Measurements from ENCODE around the gene SLC24A3. TPM values are rescaled to one million over a fixed set of nuclear protein-coding genes. Genes with fewer than 3 reads are reported as not detected.

SLC24A3 gene
- total and polyA plus RNA-seq, 2 experiments from 2014 or later: 0.48 to 1.7 TPM

- Histone ChIP-seq H3K27me3 (no peaks in the 10 kb centered on the region), H3K4me2 (no peak overlapping the region), H3K27ac (no peak overlapping the region), H3K9me2 (replicated peaks; ENCODE audit: insufficient read depth) (no peaks in the 10 kb centered on the region), H3K36me3 (replicated peaks; ENCODE audit: insufficient read depth, low read depth) (no peaks in the 10 kb centered on the region), H3K79me2 (no peaks in the 10 kb centered on the region), H3K9me3 (ENCODE audit: low read depth) (no peaks in the 10 kb centered on the region), H3K4me3 (no peak overlapping the region), H3K4me1 (ENCODE audit: insufficient read depth) (no peaks in the 10 kb centered on the region), H4K20me1 (ENCODE audit: insufficient read depth, poor library complexity, severe bottlenecking) (no peaks in the 10 kb centered on the region), H2AFZ (no peak overlapping the region)
- TF ChIP-seq EZH2 (IDR thresholded peaks at IDR 0.05; ENCODE audit: borderline replicate concordance): no peak
- TF ChIP-seq EZH2phosphoT487 (IDR thresholded peaks at IDR 0.05; ENCODE audit: low read depth, severe bottlenecking, unreplicated experiment): no peak
- TF ChIP-seq, protein P1, sequence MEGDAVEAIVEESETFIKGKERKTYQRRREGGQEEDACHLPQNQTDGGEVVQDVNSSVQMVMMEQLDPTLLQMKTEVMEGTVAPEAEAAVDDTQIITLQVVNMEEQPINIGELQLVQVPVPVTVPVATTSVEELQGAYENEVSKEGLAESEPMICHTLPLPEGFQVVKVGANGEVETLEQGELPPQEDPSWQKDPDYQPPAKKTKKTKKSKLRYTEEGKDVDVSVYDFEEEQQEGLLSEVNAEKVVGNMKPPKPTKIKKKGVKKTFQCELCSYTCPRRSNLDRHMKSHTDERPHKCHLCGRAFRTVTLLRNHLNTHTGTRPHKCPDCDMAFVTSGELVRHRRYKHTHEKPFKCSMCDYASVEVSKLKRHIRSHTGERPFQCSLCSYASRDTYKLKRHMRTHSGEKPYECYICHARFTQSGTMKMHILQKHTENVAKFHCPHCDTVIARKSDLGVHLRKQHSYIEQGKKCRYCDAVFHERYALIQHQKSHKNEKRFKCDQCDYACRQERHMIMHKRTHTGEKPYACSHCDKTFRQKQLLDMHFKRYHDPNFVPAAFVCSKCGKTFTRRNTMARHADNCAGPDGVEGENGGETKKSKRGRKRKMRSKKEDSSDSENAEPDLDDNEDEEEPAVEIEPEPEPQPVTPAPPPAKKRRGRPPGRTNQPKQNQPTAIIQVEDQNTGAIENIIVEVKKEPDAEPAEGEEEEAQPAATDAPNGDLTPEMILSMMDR (IDR thresholded peaks at IDR 0.05; ENCODE audit: poor library complexity): no peak
- 92% methylated on average over 6 of the region's 6 CpGs for WGBS (ENCODE audit: low lambda C conversion rate, missing lambda C conversion rate)
- no peak for DNase-seq (ENCODE audit: low spot score)
These were observed 284.6 kb downstream of the SLC24A3 start for GRCh38 chr20:19497064-19497463.

DNA sequence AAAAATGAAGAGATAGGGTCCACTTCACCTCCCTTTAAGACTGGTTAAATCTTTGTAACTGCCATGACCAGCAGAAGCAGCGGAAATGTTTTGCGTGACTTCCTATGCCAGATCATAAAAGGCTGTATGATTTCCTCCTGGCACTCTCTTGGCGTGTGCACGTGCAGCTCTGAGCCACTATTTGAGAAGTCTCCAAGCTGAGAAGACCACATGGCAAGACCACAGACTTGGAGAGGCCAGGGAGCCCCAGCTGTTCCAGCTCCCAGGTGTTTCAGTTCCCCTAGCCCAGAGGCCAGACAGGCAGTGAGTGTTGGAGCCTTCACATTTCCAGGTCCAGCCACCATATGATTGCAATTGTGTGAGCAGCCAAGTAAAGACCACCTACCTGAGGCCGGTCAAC is 286.3 kb downstream of the SLC24A3 start:
- no peaks in the 10 kb centered on the region for H3K79me2 ChIP-seq
- H3K27ac ChIP-seq: no peak overlapping the region
- no peak overlapping the region for H3K4me2 ChIP-seq
- no peaks in the 10 kb centered on the region for H3K36me3 ChIP-seq (replicated peaks; ENCODE audit: insufficient read depth, low read depth)
- H3K4me1 ChIP-seq (ENCODE audit: insufficient read depth): no peaks in the 10 kb centered on the region
- DNase-seq (ENCODE audit: low spot score): no peak
- WGBS (ENCODE audit: low lambda C conversion rate, missing lambda C conversion rate): 97% methylated on average over 5 of the region's 5 CpGs
- H3K9me2 ChIP-seq (replicated peaks; ENCODE audit: insufficient read depth): no peaks in the 10 kb centered on the region
- H4K20me1 ChIP-seq (ENCODE audit: insufficient read depth, poor library complexity, severe bottlenecking): no peaks in the 10 kb centered on the region
- TF ChIP-seq, protein P1 (IDR thresholded peaks at IDR 0.05; ENCODE audit: poor library complexity): no peak
- no peak for TF ChIP-seq EZH2phosphoT487 (IDR thresholded peaks at IDR 0.05; ENCODE audit: low read depth, severe bottlenecking, unreplicated experiment)
- no peak for TF ChIP-seq EZH2 (IDR thresholded peaks at IDR 0.05; ENCODE audit: borderline replicate concordance)
- H2AFZ ChIP-seq: no peak overlapping the region
- no peak overlapping the region for H3K4me3 ChIP-seq
- no peaks in the 10 kb centered on the region for H3K27me3 ChIP-seq
- H3K9me3 ChIP-seq (ENCODE audit: low read depth): no peaks in the 10 kb centered on the region

- H3K4me2 ChIP-seq: no peak overlapping the region
- WGBS (ENCODE audit: low lambda C conversion rate, missing lambda C conversion rate): 84% methylated on average over 4 of the region's 4 CpGs
- no peaks in the 10 kb centered on the region for H3K9me3 ChIP-seq (ENCODE audit: low read depth)
- no peak overlapping the region for H2AFZ ChIP-seq
- peaks cover 3% of the 10 kb centered on the region for H3K27me3 ChIP-seq
- no peak for DNase-seq (ENCODE audit: low spot score)
- H3K9me2 ChIP-seq (replicated peaks; ENCODE audit: insufficient read depth): no peaks in the 10 kb centered on the region
- H3K79me2 ChIP-seq: no peaks in the 10 kb centered on the region
- no peak overlapping the region for H3K27ac ChIP-seq
- no peak for TF ChIP-seq EZH2 (IDR thresholded peaks at IDR 0.05; ENCODE audit: borderline replicate concordance)
- TF ChIP-seq EZH2phosphoT487 (IDR thresholded peaks at IDR 0.05; ENCODE audit: low read depth, severe bottlenecking, unreplicated experiment): no peak
- TF ChIP-seq, protein P1 (IDR thresholded peaks at IDR 0.05; ENCODE audit: poor library complexity): no peak
- H3K4me3 ChIP-seq: no peak overlapping the region
- no peaks in the 10 kb centered on the region for H4K20me1 ChIP-seq (ENCODE audit: insufficient read depth, poor library complexity, severe bottlenecking)
- no peaks in the 10 kb centered on the region for H3K4me1 ChIP-seq (ENCODE audit: insufficient read depth)
- no peaks in the 10 kb centered on the region for H3K36me3 ChIP-seq (replicated peaks; ENCODE audit: insufficient read depth, low read depth)
These were observed 289.2 kb downstream of the SLC24A3 start for GRCh38 chr20:19501476-19502115.
